ENCODE measurements around the gene GPR156. TPM values are rescaled to one million over a fixed set of nuclear protein-coding genes. Genes with fewer than 3 reads are reported as not detected.

The GPR156 gene
- total RNA-seq, 2 donors from 2014 or later = 0.46 to 3.0 TPM

GRCh38 chr3:120264963-120265362 is 20.1 kb downstream of the GPR156 start:
- DNase-seq (ENCODE audit: low spot score) = no peak
- no peak overlapping the region for H3K4me3 ChIP-seq
- WGBS = 89% methylated on average over 1 of the region's 1 CpG
- H3K36me3 ChIP-seq = no peaks in the 10 kb centered on the region
- no peaks in the 10 kb centered on the region for H3K27me3 ChIP-seq (replicated peaks; ENCODE audit: insufficient read depth)
- TF ChIP-seq POLR2A (IDR thresholded peaks at IDR 0.05) = no peak
- no peak for TF ChIP-seq POLR2AphosphoS5 (IDR thresholded peaks at IDR 0.05)
- TF ChIP-seq CTCF (IDR thresholded peaks at IDR 0.05) = no peak
- no peak overlapping the region for H3K27ac ChIP-seq
- intact Hi-C loops (cut with DNase I) = no loop called here
- H3K9me3 ChIP-seq = no peaks in the 10 kb centered on the region
- H3K4me1 ChIP-seq (replicated peaks) = no peaks in the 10 kb centered on the region

DNA sequence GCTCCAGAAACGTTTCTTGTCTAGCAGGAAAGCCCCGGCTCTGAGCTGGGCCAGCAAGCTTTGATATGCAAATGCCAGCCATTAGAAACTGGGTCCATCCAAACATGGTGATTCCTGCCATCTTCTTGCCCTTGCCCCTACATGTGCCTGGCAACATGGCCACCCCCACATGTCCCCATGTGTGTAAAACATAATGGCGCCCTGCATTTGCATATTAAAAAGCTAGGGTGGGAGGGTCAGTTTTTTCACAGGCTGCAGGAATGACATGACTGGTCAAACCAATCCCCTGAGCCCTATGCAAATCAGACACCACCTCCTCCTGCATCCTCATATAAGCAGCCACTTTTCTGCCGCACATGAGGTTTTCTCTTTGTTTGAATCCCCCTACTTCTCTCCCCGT is 21.2 kb downstream of the GPR156 start:
- H3K27ac ChIP-seq = no peak overlapping the region
- 68% methylated on average over 5 of the region's 5 CpGs for WGBS
- H3K27me3 ChIP-seq (replicated peaks; ENCODE audit: insufficient read depth) = no peaks in the 10 kb centered on the region
- no peak overlapping the region for H3K4me3 ChIP-seq
- intact Hi-C loops (cut with DNase I) = no loop called here
- no peaks in the 10 kb centered on the region for H3K9me3 ChIP-seq
- H3K36me3 ChIP-seq = no peaks in the 10 kb centered on the region
- no peak for DNase-seq (ENCODE audit: low spot score)
- TF ChIP-seq POLR2A (IDR thresholded peaks at IDR 0.05) (no peak), POLR2AphosphoS5 (IDR thresholded peaks at IDR 0.05) (no peak), CTCF (IDR thresholded peaks at IDR 0.05) (no peak)
- no peaks in the 10 kb centered on the region for H3K4me1 ChIP-seq (replicated peaks)

DNA sequence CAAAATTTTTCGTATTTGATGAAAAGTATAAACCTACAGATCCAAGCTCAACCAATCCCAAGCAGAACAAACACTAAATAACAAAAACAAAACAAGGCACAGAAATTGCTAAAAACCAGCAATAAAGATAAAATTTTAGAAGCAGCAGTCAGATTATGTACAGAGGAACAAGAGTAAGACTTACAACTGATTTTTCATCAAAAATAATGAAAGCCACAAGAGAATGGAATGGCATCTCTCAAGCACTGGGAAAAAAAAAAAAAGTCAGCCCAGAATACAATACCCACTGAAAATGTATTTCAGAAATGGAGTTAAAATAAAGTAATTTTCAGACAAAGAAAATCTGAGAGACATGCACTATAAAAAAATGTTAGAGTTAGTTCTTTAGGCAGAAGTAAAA is 27.0 kb downstream of the GPR156 start:
- Histone ChIP-seq H3K4me3 (no peak overlapping the region), H3K4me1 (replicated peaks) (no peaks in the 10 kb centered on the region), H3K27me3 (replicated peaks; ENCODE audit: insufficient read depth) (no peaks in the 10 kb centered on the region), H3K36me3 (no peaks in the 10 kb centered on the region), H3K9me3 (no peaks in the 10 kb centered on the region), H3K27ac (no peak overlapping the region)
- no peak for DNase-seq (ENCODE audit: low spot score)
- WGBS = 95% methylated on average over 1 of the region's 1 CpG
- intact Hi-C loops (cut with DNase I) = no loop called here
- TF ChIP-seq POLR2AphosphoS5 (IDR thresholded peaks at IDR 0.05) = no peak
- TF ChIP-seq CTCF (IDR thresholded peaks at IDR 0.05) = no peak
- no peak for TF ChIP-seq POLR2A (IDR thresholded peaks at IDR 0.05)

- Histone ChIP-seq H3K36me3 (no peaks in the 10 kb centered on the region), H3K4me3 (no peak overlapping the region), H3K27me3 (replicated peaks; ENCODE audit: insufficient read depth) (no peaks in the 10 kb centered on the region), H3K27ac (no peak overlapping the region), H3K4me1 (replicated peaks) (no peaks in the 10 kb centered on the region), H3K9me3 (no peaks in the 10 kb centered on the region)
- DNase-seq (ENCODE audit: low spot score) = no peak
- intact Hi-C loops (cut with DNase I) = loop anchor here (2.0 to 10.0 kb wide), 2 partner anchors 313 to 549 kb away; no protein-coding TSS in a partner anchor
- TF ChIP-seq POLR2A (IDR thresholded peaks at IDR 0.05) = no peak
- TF ChIP-seq CTCF (IDR thresholded peaks at IDR 0.05) = no peak
- TF ChIP-seq POLR2AphosphoS5 (IDR thresholded peaks at IDR 0.05) = no peak
Observed at GRCh38 chr3:120245386-120245785, 39.6 kb downstream of the GPR156 start.

GRCh38 chr3:120244834-120245225 is 40.2 kb downstream of the GPR156 start:
- H3K27ac ChIP-seq = no peak overlapping the region
- H3K4me1 ChIP-seq (replicated peaks) = no peaks in the 10 kb centered on the region
- no peak for DNase-seq (ENCODE audit: low spot score)
- TF ChIP-seq POLR2AphosphoS5 (IDR thresholded peaks at IDR 0.05) (no peak), CTCF (IDR thresholded peaks at IDR 0.05) (no peak), POLR2A (IDR thresholded peaks at IDR 0.05) (no peak)
- no peak overlapping the region for H3K4me3 ChIP-seq
- H3K9me3 ChIP-seq = no peaks in the 10 kb centered on the region
- H3K27me3 ChIP-seq (replicated peaks; ENCODE audit: insufficient read depth) = no peaks in the 10 kb centered on the region
- WGBS = 66% methylated on average over 3 of the region's 3 CpGs
- no peaks in the 10 kb centered on the region for H3K36me3 ChIP-seq
- intact Hi-C loops (cut with DNase I) = loop anchor here (2.0 to 10.0 kb wide), 3 partner anchors 172 to 550 kb away; no protein-coding TSS in a partner anchor
